ENCODE data around the gene ZDHHC1. TPM values are rescaled to one million over a fixed set of nuclear protein-coding genes. Genes with fewer than 3 reads are reported as not detected.

The ZDHHC1 gene
- total and polyA plus RNA-seq, 2 of the 13 experiments (the other 11 are each of a cell fraction or from before 2014, with no cell fraction given), result 0.51 to 1.1 TPM

GRCh38 chr16:67451704-67452435 is 35.6 kb upstream of the ZDHHC1 start:
- FAIRE-seq (no peak), DNase-seq (ENCODE audit: low spot score) (no peak), ATAC-seq (no peak)
- H3K4me2 ChIP-seq (ENCODE audit: low read depth, low read length), result no peak overlapping the region
- intact Hi-C loops (cut with micrococcal nuclease; ENCODE audit: unreplicated experiment) (no loop called here), in situ Hi-C loops (cut with HindIII; ENCODE audit: extremely low pct_ligation_motif_present, low pct_unique_long_range_greater_than_20kb) (no loop called here)
- 100% methylated on average over 2 of the region's 2 CpGs for WGBS (ENCODE audit: low lambda C conversion rate)
- no peaks in the 10 kb centered on the region for H3K27me3 ChIP-seq (ENCODE audit: control insufficient read depth in 1 of 2, insufficient read depth in 2 of 2, low read length in 2 of 2)
- no peaks in the 10 kb centered on the region; the same call in 1 of the 2 replicates for H4K20me1 ChIP-seq (ENCODE audit: insufficient read depth, low read length)
- H2AFZ ChIP-seq (ENCODE audit: low read length), result no peak overlapping the region
- no peaks in the 10 kb centered on the region for H3K79me2 ChIP-seq (ENCODE audit: insufficient read depth, low read length)
- no peak overlapping the region for H3K9ac ChIP-seq (ENCODE audit: insufficient read depth, low read depth, low read length)
- no peak overlapping the region for H3K4me3 ChIP-seq (replicated peaks in 1 of 3; ENCODE audit: insufficient read depth in 1 of 3, low read depth in 2 of 3, low read length in 3 of 3)
- H3K36me3 ChIP-seq (replicated peaks in 1 of 2; ENCODE audit: control insufficient read depth in 1 of 2, insufficient read depth in 2 of 2, low read length in 2 of 2), result peaks cover 9 to 14% of the 10 kb centered on the region in 2 experiments; a peak in 3 of 5 replicates
- no TSS peak for BruUV-seq (replicated peaks)
- no peaks in the 10 kb centered on the region for H3K9me3 ChIP-seq (ENCODE audit: low read length)
- peaks cover 35% of the 10 kb centered on the region for H3K4me1 ChIP-seq (ENCODE audit: insufficient read depth, low read length)
- POLR2A ChIA-PET, result interaction anchor here (0.5 to 2.3 kb wide), 3 partner anchors 20 to 23 kb away, joined by 3 to 7 read pairs (median 4); partner anchors contain the start of gene HSD11B2
- H3K27ac ChIP-seq (ENCODE audit: extremely low read length, insufficient read depth, low read length), result no peak overlapping the region
- CTCF ChIA-PET (ENCODE audit: low intra/inter-chr PET ratio, low total read pairs), result interaction anchor here (2.0 kb wide), 1 partner anchor 24 kb away, joined by 6 read pairs; no protein-coding TSS in a partner anchor
- TF ChIP-seq NFKBIZ (CRISPR knock-in tag; IDR thresholded peaks at IDR 0.05) (no peak), ZNF784 (CRISPR knock-in tag; IDR thresholded peaks at IDR 0.05; ENCODE audit: borderline replicate concordance) (no peak), HHEX (CRISPR knock-in tag; IDR thresholded peaks at IDR 0.05) (no peak), ZFX (CRISPR knock-in tag; IDR thresholded peaks at IDR 0.05; ENCODE audit: low read depth) (peak; percentile 28; the same call in 1 of the 2 replicates), TEAD3 (CRISPR knock-in tag; optimal IDR thresholded peaks at IDR 0.05; ENCODE audit: borderline replicate concordance) (peak; percentile 39), CSRNP2 (CRISPR knock-in tag; conservative IDR thresholded peaks at IDR 0.05; ENCODE audit: low read depth) (no peak), ELF3 (CRISPR knock-in tag; IDR thresholded peaks at IDR 0.05) (0 out of 2 replicates have a peak, but pooled peaks have one; percentile 45), ZNF687 (CRISPR knock-in tag; IDR thresholded peaks at IDR 0.05) (peak; percentile 36), ZNF609 (CRISPR knock-in tag; IDR thresholded peaks at IDR 0.05; ENCODE audit: borderline replicate concordance) (no peak)

Data from HepG2 (cell line).